Upper lobe of right lung (tissue), 1 donor: ENCODE results near the gene NOTCH1. TPM values are rescaled to one million over a fixed set of nuclear protein-coding genes. Genes with fewer than 3 reads are reported as not detected.
A peak's percentile ranks its signal among the peaks of the same experiment; 100 is the strongest.

ENCODE experiments used
- ATAC-seq: fragments of 200-7000 bp; cut with Tn5 transposase; one replicate; pipeline ENCODE4 v1.9.1; 2020; ENCODE audit warnings: mild to moderate bottlenecking, moderate library complexity
- DNase-seq: peaks from one replicate; pipeline ENCODE4 v3.0.0-alpha.2; 2020
- H3K27ac ChIP-seq: fragments of 200-600 bp; one replicate; pipeline ENCODE4 v1.8.0; 2022
- H3K27me3 ChIP-seq: fragments of 200-600 bp; one replicate; pipeline ENCODE4 v1.8.0; 2022; ENCODE audit warnings: mild to moderate bottlenecking
- H3K36me3 ChIP-seq: fragments of 200-600 bp; one replicate; pipeline ENCODE4 v1.8.0; 2022
- H3K4me1 ChIP-seq: fragments of 200-600 bp; one replicate; pipeline ENCODE4 v1.8.0; 2022
- H3K4me3 ChIP-seq: fragments of 200-600 bp; one replicate; pipeline ENCODE4 v1.8.0; 2022; ENCODE audit warnings: mild to moderate bottlenecking
- H3K9me3 ChIP-seq: fragments of 200-600 bp; one replicate; pipeline ENCODE4 v1.8.0; 2022
- intact Hi-C: fragments of 100-400 bp; cut with DNase I; formaldehyde crosslinking; loops from one replicate; pipeline ENCODE4 v1.11.0; 2022
- total RNA-seq: library from RNA; stranded (reverse); fragmentation: NEBNext Ultra II Directional; extraction: Animal tissue kit (Norgen Biotek cat#: 25700); gene quantifications from one replicate; pipeline ENCODE4 v1.2.1, GENCODE V29; 2021
- TF ChIP-seq, protein P1 (sequence below): fragments of 200-600 bp; IDR thresholded peaks from one replicate; pipeline ENCODE4 v1.8.0; 2022; ENCODE audit warnings: antibody characterized with exemption
- donor health status: DM: no; HTN: yes; CAD: no; lungs with severe emphysema.

Gene NOTCH1
- total RNA-seq, 1 donor from 2014 or later: 114 TPM

DNA sequence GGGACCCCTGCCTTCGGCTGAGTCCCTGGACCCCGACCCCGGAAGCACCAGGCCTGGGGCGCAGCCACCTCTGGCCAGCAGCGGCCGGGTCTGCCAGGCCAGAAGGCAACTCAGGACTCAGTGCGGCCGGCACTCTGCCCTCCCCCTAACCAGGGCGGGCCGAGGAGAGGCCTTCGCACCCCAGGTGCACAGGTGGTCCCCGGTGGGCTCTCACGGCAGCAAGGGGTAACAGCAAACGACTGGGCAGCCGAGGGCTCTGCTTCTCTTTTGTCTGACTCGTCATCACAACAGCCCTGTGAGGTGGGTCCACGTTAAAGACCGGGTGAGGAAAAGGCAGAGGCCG is 20.7 kb upstream of the NOTCH1 start:
- no peak for ATAC-seq
- Histone ChIP-seq H3K4me1 (peaks cover 62% of the 10 kb centered on the region), H3K27ac (no peak overlapping the region), H3K9me3 (no peaks in the 10 kb centered on the region), H3K4me3 (no peak overlapping the region), H3K27me3 (no peaks in the 10 kb centered on the region), H3K36me3 (no peaks in the 10 kb centered on the region)
- DNase-seq: no peak
- TF ChIP-seq, protein P1, sequence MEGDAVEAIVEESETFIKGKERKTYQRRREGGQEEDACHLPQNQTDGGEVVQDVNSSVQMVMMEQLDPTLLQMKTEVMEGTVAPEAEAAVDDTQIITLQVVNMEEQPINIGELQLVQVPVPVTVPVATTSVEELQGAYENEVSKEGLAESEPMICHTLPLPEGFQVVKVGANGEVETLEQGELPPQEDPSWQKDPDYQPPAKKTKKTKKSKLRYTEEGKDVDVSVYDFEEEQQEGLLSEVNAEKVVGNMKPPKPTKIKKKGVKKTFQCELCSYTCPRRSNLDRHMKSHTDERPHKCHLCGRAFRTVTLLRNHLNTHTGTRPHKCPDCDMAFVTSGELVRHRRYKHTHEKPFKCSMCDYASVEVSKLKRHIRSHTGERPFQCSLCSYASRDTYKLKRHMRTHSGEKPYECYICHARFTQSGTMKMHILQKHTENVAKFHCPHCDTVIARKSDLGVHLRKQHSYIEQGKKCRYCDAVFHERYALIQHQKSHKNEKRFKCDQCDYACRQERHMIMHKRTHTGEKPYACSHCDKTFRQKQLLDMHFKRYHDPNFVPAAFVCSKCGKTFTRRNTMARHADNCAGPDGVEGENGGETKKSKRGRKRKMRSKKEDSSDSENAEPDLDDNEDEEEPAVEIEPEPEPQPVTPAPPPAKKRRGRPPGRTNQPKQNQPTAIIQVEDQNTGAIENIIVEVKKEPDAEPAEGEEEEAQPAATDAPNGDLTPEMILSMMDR: no peak
- intact Hi-C loops: no loop called here

DNA sequence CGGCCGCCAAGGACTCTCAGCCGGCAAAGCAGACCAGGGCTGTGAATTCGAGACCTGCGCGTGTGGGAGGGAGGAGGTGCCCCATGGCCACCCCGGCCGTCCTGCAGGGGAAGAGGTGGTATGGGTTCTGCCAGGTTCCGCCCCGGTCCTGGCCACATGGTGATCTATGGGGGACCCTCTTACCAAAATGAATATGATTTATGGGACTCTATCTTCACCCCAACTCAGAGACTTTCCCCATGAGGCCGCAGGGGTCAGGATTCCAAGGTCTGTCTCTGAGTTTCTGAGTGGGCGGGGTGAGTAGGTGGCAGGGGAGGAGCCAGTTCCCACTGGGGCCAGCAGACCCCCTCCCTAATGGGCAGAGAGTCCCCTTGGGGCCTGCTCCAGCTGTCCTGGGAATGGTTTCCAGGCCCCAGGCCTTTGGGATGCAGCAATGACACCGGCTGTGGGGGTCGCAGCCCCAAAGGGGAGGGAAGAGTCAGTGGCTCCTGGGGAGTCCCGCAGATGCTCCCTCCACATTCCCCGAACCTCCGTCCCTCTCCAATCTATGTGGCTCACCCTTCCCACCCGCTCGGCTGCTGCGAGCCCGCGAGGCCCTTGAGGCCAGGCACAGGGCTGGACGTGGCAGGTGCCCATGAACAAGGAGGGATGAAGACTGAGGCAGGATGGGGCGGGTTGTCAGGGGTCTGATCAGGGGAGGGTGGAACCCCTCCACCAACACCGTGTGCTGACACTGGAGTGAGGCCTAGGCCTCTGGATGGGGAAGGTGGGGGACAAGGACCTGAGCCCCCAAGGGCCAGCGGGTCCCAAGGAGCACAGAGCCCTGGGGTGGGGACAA is 20.1 kb upstream of the NOTCH1 start:
- Histone ChIP-seq H3K4me3 (no peak overlapping the region), H3K4me1 (peaks cover 62% of the 10 kb centered on the region), H3K27me3 (no peaks in the 10 kb centered on the region), H3K27ac (peak overlapping the region; percentile 17), H3K36me3 (no peaks in the 10 kb centered on the region), H3K9me3 (no peaks in the 10 kb centered on the region)
- intact Hi-C loops: no loop called here
- ATAC-seq: no peak
- DNase-seq: no peak
- TF ChIP-seq, protein P1: no peak

DNA sequence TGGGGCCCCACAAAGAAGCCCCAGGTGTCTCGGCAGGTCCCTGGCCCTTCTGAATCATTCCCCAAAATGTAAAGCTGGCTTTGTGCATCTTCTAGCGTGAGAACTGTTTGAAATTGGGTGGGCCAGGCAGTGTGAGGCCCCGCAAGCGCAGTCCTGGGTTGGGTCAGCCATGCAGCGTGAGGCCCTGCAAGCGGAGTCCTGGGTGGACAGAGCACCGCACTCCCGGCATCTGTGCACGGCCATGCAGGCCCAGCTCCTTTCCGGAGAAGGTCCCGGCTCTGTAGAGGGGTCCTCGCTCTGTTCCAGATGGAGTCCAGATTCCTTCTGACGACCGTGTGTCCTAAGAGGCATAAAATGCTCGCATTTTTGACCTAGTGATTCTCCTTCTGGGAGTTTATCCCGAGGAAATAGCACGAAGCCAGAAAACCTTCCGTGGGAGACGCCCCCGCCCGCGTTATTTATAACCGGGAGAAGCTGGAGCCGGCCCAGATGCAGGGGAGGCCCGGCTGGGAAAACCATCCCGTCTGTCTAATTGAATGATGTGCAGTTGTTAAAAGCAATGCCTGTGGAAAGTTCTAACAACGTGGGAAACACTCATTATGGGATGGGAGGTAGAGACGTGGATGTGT is 19.4 kb upstream of the NOTCH1 start:
- peaks cover 62% of the 10 kb centered on the region for H3K4me1 ChIP-seq
- H3K27me3 ChIP-seq: no peaks in the 10 kb centered on the region
- intact Hi-C loops: no loop called here
- H3K36me3 ChIP-seq: no peaks in the 10 kb centered on the region
- DNase-seq (no peak), ATAC-seq (no peak)
- H3K27ac ChIP-seq: peak overlapping the region; percentile 74
- no peak overlapping the region for H3K4me3 ChIP-seq
- TF ChIP-seq, protein P1: no peak
- no peaks in the 10 kb centered on the region for H3K9me3 ChIP-seq

DNA sequence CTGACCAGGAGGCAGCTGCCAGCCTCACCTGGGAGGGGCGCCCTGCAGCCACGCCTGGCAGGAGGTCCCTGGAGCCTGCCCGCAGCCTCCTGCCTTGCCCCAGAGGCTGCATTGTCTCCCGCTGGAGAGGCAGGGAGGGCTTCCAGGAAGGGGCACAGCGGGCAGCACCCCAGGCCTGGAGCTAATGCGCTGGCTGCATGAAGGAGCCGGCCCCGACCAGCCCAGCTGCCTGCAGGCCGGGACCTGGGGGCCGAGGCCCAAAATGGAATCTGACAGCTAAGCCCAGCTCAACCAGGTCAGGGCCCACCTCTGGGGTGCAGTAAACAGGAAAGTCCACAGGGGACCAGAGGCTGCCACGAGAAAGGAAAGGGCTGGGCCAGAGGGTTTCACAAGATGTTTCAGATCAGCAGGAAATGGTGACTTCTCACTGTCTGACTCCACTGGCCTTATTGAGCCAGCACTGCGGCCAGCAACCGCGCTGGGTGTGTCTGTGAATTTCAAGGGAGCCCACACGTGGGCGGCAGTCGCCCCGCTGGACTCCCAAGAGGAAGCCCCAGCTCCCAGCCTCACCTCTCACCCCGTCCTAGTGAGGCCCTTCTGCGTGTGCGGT is 18.6 kb upstream of the NOTCH1 start:
- Histone ChIP-seq H3K9me3 (no peaks in the 10 kb centered on the region), H3K4me3 (no peak overlapping the region), H3K27me3 (no peaks in the 10 kb centered on the region), H3K27ac (peak overlapping the region; percentile 74), H3K36me3 (no peaks in the 10 kb centered on the region), H3K4me1 (peaks cover 62% of the 10 kb centered on the region)
- TF ChIP-seq, protein P1: peak; percentile 45
- intact Hi-C loops: no loop called here
- ATAC-seq (peak; percentile 81), DNase-seq (peak; percentile 92)

DNA sequence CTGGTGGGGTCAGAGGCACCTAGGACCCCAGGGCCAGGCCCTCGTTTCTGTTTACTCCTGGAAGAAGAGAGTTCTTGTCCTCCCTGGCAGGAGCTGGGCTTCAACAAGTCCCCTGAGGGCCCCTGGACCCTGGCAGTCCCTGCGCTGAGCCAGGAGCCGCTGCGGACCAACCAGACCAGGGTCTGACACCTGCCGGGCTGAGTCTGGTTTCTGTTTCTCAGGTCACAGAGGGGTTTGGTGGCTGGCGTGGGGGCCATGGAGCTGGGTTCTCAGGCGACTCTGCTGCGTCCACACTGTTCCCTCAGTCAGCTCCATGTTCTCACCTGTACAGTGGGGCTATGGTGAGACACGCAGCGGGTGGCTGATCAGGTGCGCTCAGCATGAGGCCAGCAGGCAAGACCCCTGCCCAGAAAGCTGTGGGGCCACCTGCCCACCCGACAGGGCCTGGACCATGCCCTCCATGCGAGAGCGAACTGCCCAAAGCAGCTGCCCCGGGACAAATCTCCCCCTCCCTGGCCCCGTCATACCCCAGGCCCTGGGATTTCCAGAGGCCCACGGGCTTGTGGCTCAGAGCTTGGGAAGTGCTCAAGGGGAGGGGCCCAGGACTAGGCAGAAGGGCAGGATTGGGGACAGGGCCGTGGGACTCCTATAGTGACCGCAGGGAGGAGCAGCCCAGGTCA is 17.9 kb upstream of the NOTCH1 start:
- intact Hi-C loops: no loop called here
- H3K36me3 ChIP-seq: no peaks in the 10 kb centered on the region
- peaks cover 63% of the 10 kb centered on the region for H3K4me1 ChIP-seq
- H3K4me3 ChIP-seq: no peak overlapping the region
- H3K27ac ChIP-seq: peak overlapping the region; percentile 74
- H3K9me3 ChIP-seq: no peaks in the 10 kb centered on the region
- ATAC-seq (peak; percentile 27), DNase-seq (no peak)
- H3K27me3 ChIP-seq: no peaks in the 10 kb centered on the region
- TF ChIP-seq, protein P1: no peak
